ENCODE measurements around the gene LRRC52. TPM values are rescaled to one million over a fixed set of nuclear protein-coding genes. Genes with fewer than 3 reads are reported as not detected.

Gene LRRC52
- total and polyA plus RNA-seq, 2 of the 8 experiments (the other 6 are each of a cell fraction or from before 2014, with no cell fraction given), result 0.05 TPM; not detected in 1

DNA sequence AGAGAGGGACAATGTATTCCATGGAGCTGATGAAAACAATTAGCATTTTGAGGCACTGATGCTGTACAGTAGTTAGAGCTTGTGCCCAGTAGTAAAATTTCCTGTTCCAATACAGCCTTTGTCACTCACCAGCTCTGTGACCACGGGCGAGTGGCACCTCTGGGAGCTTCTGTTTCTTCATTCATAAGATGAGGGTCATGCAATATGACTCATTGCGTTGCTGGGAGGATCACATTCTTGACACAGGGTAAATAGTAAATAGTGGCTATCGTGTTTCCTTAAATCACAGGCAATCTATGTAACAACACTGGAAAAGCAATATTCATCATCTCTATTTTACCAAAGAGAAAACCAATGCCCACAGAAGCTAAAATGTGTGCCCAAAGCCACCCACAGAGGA is 4.5 kb upstream of the LRRC52 start:
- Histone ChIP-seq H3K27me3 (replicated peaks in 1 of 4; ENCODE audit: control insufficient read depth in 3 of 4, extremely low read depth in 1 of 4, insufficient read depth in 3 of 4, low read length in 3 of 4) (peaks cover 0 to 5% (median 1%) of the 10 kb centered on the region in 4 experiments; a peak in 2 of 7 replicates), H3K9ac (replicated peaks in 1 of 4; ENCODE audit: extremely low read depth in 1 of 4, low read depth in 3 of 4, low read length in 3 of 4) (no peak overlapping the region), H2BK12ac (ENCODE audit: low read depth, low read length) (no peak overlapping the region), H2BK20ac (ENCODE audit: low read length) (no peak overlapping the region), H2BK120ac (replicated peaks; ENCODE audit: low read depth, low read length) (no peak overlapping the region), H3K36me3 (ENCODE audit: control insufficient read depth in 2 of 4, insufficient read depth in 4 of 4, low read length in 3 of 4) (no peaks in the 10 kb centered on the region), H3K27ac (ENCODE audit: low read depth, low read length) (no peak overlapping the region), H2AK5ac (ENCODE audit: low read depth, low read length) (no peak overlapping the region), H2BK15ac (ENCODE audit: low read length) (no peak overlapping the region), H3K4me1 (replicated peaks in 1 of 4; ENCODE audit: control insufficient read depth in 3 of 4, insufficient read depth in 4 of 4, low read length in 3 of 4) (peaks cover 2 to 8% (median 6%) of the 10 kb centered on the region in 4 experiments; a peak in 5 of 7 replicates), H3K23me2 (ENCODE audit: low read depth, low read length) (no peaks in the 10 kb centered on the region), H3K23ac (ENCODE audit: insufficient read length) (no peak overlapping the region), H3K4me2 (ENCODE audit: insufficient read depth in 1 of 2, low read depth in 2 of 2, low read length in 2 of 2) (no peak overlapping the region), H3K79me2 (ENCODE audit: control insufficient read depth in 1 of 2, insufficient read depth in 2 of 2, low read length in 2 of 2) (no peaks in the 10 kb centered on the region), H2BK5ac (ENCODE audit: low read depth, low read length) (no peak overlapping the region), H4K5ac (ENCODE audit: insufficient read length, low read depth, low read length) (no peak overlapping the region), H3K4ac (replicated peaks; ENCODE audit: insufficient read length, low read depth, low read length) (no peak overlapping the region), H2AFZ (ENCODE audit: low read length) (no peak overlapping the region), H4K91ac (replicated peaks; ENCODE audit: insufficient read length, low read length) (no peak overlapping the region), H3K14ac (ENCODE audit: insufficient read length) (no peak overlapping the region), H4K8ac (ENCODE audit: extremely low read depth, insufficient read depth, low read length) (no peak overlapping the region), H3K79me1 (ENCODE audit: low read depth, low read length) (no peaks in the 10 kb centered on the region), H3K56ac (replicated peaks; ENCODE audit: insufficient read length, low read depth, low read length) (no peak overlapping the region), H3K18ac (ENCODE audit: extremely low read depth, low read length) (no peak overlapping the region), H3K9me3 (ENCODE audit: insufficient read depth in 2 of 2, low read depth in 1 of 2, low read length in 1 of 2) (no peaks in the 10 kb centered on the region), H3K4me3 (ENCODE audit: extremely low read depth in 1 of 4, insufficient read depth in 2 of 4, low read depth in 3 of 4, low read length in 4 of 4) (no peak overlapping the region), H4K20me1 (replicated peaks in 1 of 2; ENCODE audit: control insufficient read depth in 1 of 2, insufficient read depth in 2 of 2, low read length in 2 of 2) (no peaks in the 10 kb centered on the region)
- CTCF ChIA-PET (ENCODE audit: partially characterized antibody), result interaction anchor here (0.6 to 1.2 kb wide), 3 partner anchors 8 to 59 kb away, joined by 3 read pairs; no protein-coding TSS in a partner anchor
- TF ChIP-seq BACH1 (IDR thresholded peaks at IDR 0.05; ENCODE audit: low read length), result no peak
- no peak for TF ChIP-seq EGR1 (IDR thresholded peaks at IDR 0.05; ENCODE audit: borderline replicate concordance, low read depth, low read length)
- TF ChIP-seq JUND (IDR thresholded peaks at IDR 0.05; ENCODE audit: low read length), result no peak
- TF ChIP-seq CBX5 (IDR thresholded peaks at IDR 0.05; ENCODE audit: low read depth, low read length), result no peak
- TF ChIP-seq POLR2A (IDR thresholded peaks at IDR 0.05; ENCODE audit: control extremely low read depth in 1 of 2, low read depth in 2 of 2, low read length in 2 of 2), result no peak
- TF ChIP-seq RBBP5 (IDR thresholded peaks at IDR 0.05; ENCODE audit: borderline replicate concordance, low read depth, low read length), result no peak
- TF ChIP-seq KDM1A (IDR thresholded peaks at IDR 0.05; ENCODE audit: borderline replicate concordance, low read length), result no peak
- no peak for TF ChIP-seq CEBPB (IDR thresholded peaks at IDR 0.05; ENCODE audit: low read depth, low read length)
- TF ChIP-seq TEAD4 (IDR thresholded peaks at IDR 0.05; ENCODE audit: low read depth, low read length), result no peak
- no peak for TF ChIP-seq SP2 (IDR thresholded peaks at IDR 0.05; ENCODE audit: low read length)
- no peak for TF ChIP-seq TAF1 (IDR thresholded peaks at IDR 0.05; ENCODE audit: low read depth, low read length)
- TF ChIP-seq SP1 (IDR thresholded peaks at IDR 0.05; ENCODE audit: low read depth, low read length), result no peak
- no peak for TF ChIP-seq ASH2L (IDR thresholded peaks at IDR 0.05; ENCODE audit: low read length)
- 81% methylated on average over 4 of the region's 4 CpGs; no CpG with 5 or more reads in 1 of the 2 experiments for WGBS, 2 experiments (ENCODE audit: extremely low coverage in 1 of 2, insufficient coverage in 1 of 2, insufficient read length in 1 of 2, insufficient replicate concordance in 2 of 2, low coverage in 1 of 2, low lambda C conversion rate in 2 of 2, missing lambda C conversion rate in 1 of 2)
- FAIRE-seq (no peak), DNase-seq (ENCODE audit: low read depth in 1 of 2, low spot score in 2 of 2) (no peak)
- POLR2A ChIA-PET (ENCODE audit: partially characterized antibody), result interaction anchor here (0.9 kb wide), 1 partner anchor 12 kb away, joined by 3 read pairs; no protein-coding TSS in a partner anchor
